Liver (tissue), 9 donors: ENCODE results near the gene CARMIL1. TPM values are rescaled to one million over a fixed set of nuclear protein-coding genes. Genes with fewer than 3 reads are reported as not detected.

ENCODE experiments used
- DNase-seq: peaks from one replicate; pipeline ENCODE4 v3.0.0-alpha.2; 2017; ENCODE audit warnings: low spot score
- H3K27ac ChIP-seq, 2 donors: one replicate each; pipeline ENCODE4 v1.7.0; 2013; ENCODE audit warnings: inconsistent platforms in 2 of 2, low read length in 2 of 2, control low read depth in 1 of 2, low read depth in 1 of 2, mild to moderate bottlenecking in 1 of 2
- H3K27me3 ChIP-seq, 4 donors: one replicate each; pipeline versions ENCODE4 v1.6.1 to v1.7.0; 2013; ENCODE audit warnings: low read length in 3 of 4, inconsistent platforms in 1 of 4, mild to moderate bottlenecking in 1 of 4, moderate library complexity in 1 of 4; ENCODE audit not compliant: control insufficient read depth in 4 of 4, insufficient read depth in 4 of 4
- H3K36me3 ChIP-seq, 4 donors: one replicate each; pipeline versions ENCODE4 v1.6.1 to v1.7.0; 2013; ENCODE audit warnings: low read length in 3 of 4, mild to moderate bottlenecking in 3 of 4, low read depth in 1 of 4, moderate library complexity in 1 of 4; ENCODE audit not compliant: control insufficient read depth in 4 of 4, insufficient read depth in 3 of 4
- H3K4me1 ChIP-seq, 4 donors: one replicate each; pipeline versions ENCODE4 v1.6.1 to v1.7.0; 2013; ENCODE audit warnings: low read length in 3 of 4, mild to moderate bottlenecking in 3 of 4, moderate library complexity in 1 of 4; ENCODE audit not compliant: control insufficient read depth in 4 of 4, insufficient read depth in 4 of 4
- H3K4me3 ChIP-seq, 3 donors: one replicate each; pipeline versions ENCODE4 v1.6.1 to v1.7.0; 2013; ENCODE audit warnings: low read length in 3 of 3, control low read depth in 1 of 3, low read depth in 1 of 3, mild to moderate bottlenecking in 1 of 3
- H3K9ac ChIP-seq, 2 donors: one replicate each; pipeline ENCODE4 v1.7.0; 2013; ENCODE audit warnings: low read length in 2 of 2, mild to moderate bottlenecking in 2 of 2, moderate library complexity in 2 of 2, control low read depth in 1 of 2, low read depth in 1 of 2
- H3K9me3 ChIP-seq, 4 donors: one replicate each; pipeline versions ENCODE4 v1.6.1 to v1.7.0; 2013; ENCODE audit warnings: low read length in 3 of 4; ENCODE audit not compliant: control insufficient read depth in 4 of 4
- CTCF ChIP-seq: fragments of 150-350 bp; IDR thresholded peaks from 2 replicates; pipeline ENCODE4 v1.5.1; 2017; ENCODE audit warnings: improper control_type of control experiment, low read depth, low read length; ENCODE audit not compliant: missing input control
- EGR1 ChIP-seq, 2 donors: IDR thresholded peaks; 2 replicates each; pipeline ENCODE4 v1.6.1; 2016 to 2018; ENCODE audit warnings: antibody characterized with exemption in 2 of 2, low read depth in 2 of 2
- FOXA2 ChIP-seq: IDR thresholded peaks from 2 replicates; pipeline ENCODE4 v1.6.1; 2016; ENCODE audit warnings: antibody characterized with exemption
- GABPA ChIP-seq, 2 donors: IDR thresholded peaks in 1 of 2; conservative IDR thresholded peaks in 1 of 2; 2 replicates each; pipeline ENCODE4 v1.6.1; 2016; ENCODE audit warnings: antibody characterized with exemption in 2 of 2, mild to moderate bottlenecking in 1 of 2, moderate library complexity in 1 of 2
- HNF4A ChIP-seq, 2 donors: conservative IDR thresholded peaks; 2 replicates each; pipeline ENCODE4 v1.6.1; 2016; ENCODE audit warnings: antibody characterized with exemption in 2 of 2, mild to moderate bottlenecking in 2 of 2
- HNF4G ChIP-seq: IDR thresholded peaks from 2 replicates; pipeline ENCODE4 v1.6.1; 2016; ENCODE audit warnings: antibody characterized with exemption
- NR2F2 ChIP-seq: IDR thresholded peaks from 2 replicates; pipeline ENCODE4 v1.6.1; 2016; ENCODE audit warnings: antibody characterized with exemption
- RAD21 ChIP-seq, 2 donors: IDR thresholded peaks; 2 replicates each; pipeline ENCODE4 v1.6.1; 2016; ENCODE audit warnings: antibody characterized with exemption in 2 of 2, mild to moderate bottlenecking in 2 of 2
- RXRA ChIP-seq, 2 donors: IDR thresholded peaks; 2 replicates each; pipeline ENCODE4 v1.6.1; 2017 to 2018; ENCODE audit warnings: antibody characterized with exemption in 2 of 2, mild to moderate bottlenecking in 1 of 2
- TAF1 ChIP-seq: conservative IDR thresholded peaks from 2 replicates; pipeline ENCODE4 v1.6.1; 2016; ENCODE audit warnings: antibody characterized with exemption, mild to moderate bottlenecking
- YY1 ChIP-seq: IDR thresholded peaks from 2 replicates; pipeline ENCODE4 v1.6.1; 2016; ENCODE audit warnings: antibody characterized with exemption, mild to moderate bottlenecking
- WGBS: extraction: QIAGEN DNeasy Blood & Tissue Kit; methylation state at CpG from one replicate; pipeline ENCODE4 v1.1.7; 2013; 5-methylcytosine and 5-hydroxymethylcytosine counted together
- polyA plus RNA-seq, 2 donors: library from polyadenylated mRNA; stranded (reverse) in 1 of 2; unstranded in 1 of 2; fragments of 200-250 nt in 1 of 2; fragments of >200 nt in 1 of 2; fragmentation: Nextera tagmentation in 1 of 2; extraction: Ambion mirVana in 1 of 2; gene quantifications; one replicate each; pipeline versions ENCODE4 v1.2.1 to v1.2.3, GENCODE V29; 2013 to 2015
- total RNA-seq, 2 donors: library from RNA; depleted of rRNA; stranded (reverse); fragments of >200 nt; gene quantifications; one replicate each; pipeline ENCODE4 v1.2.3, GENCODE V29; 2014
- TF ChIP-seq, protein P1 (sequence below): IDR thresholded peaks from 2 replicates; pipeline ENCODE4 v1.6.1; 2016; ENCODE audit warnings: antibody characterized with exemption
- TF ChIP-seq, protein P2 (sequence below): IDR thresholded peaks from 2 replicates; pipeline ENCODE4 v1.6.1; 2016; ENCODE audit warnings: antibody characterized with exemption
- TF ChIP-seq, protein P3 (sequence below): IDR thresholded peaks from 2 replicates; pipeline ENCODE4 v1.6.1; 2016; ENCODE audit warnings: antibody characterized with exemption, mild to moderate bottlenecking
- donor health status: healthy.
- donor health status: healthy.
- donor health status: healthy.
- donor health status: healthy.
- donor health status: healthy.

The CARMIL1 gene
- total and polyA plus RNA-seq, 4 donors = 1.4 to 9.5 (median 3.5) TPM

- Histone ChIP-seq H3K27ac (no peak overlapping the region), H3K4me1 (peaks cover 0 to 6% (median 1%) of the 10 kb centered on the region in 4 donors), H3K9ac (no peak overlapping the region), H3K9me3 (no peaks in the 10 kb centered on the region), H3K36me3 (no peaks in the 10 kb centered on the region), H3K4me3 (no peak overlapping the region), H3K27me3 (no peaks in the 10 kb centered on the region)
- 56% methylated on average over 1 of the region's 1 CpG for WGBS
- TF ChIP-seq CTCF (no peak), NR2F2 (no peak), RXRA (IDR thresholded peaks at IDR 0.05) (no peak), YY1 (no peak), HNF4G (no peak), RAD21 (IDR thresholded peaks at IDR 0.05) (no peak), HNF4A (conservative IDR thresholded peaks at IDR 0.05) (no peak), GABPA (IDR thresholded peaks at IDR 0.05 in 1 of 2, conservative IDR thresholded peaks at IDR 0.05 in 1 of 2) (no peak), EGR1 (IDR thresholded peaks at IDR 0.05; ENCODE audit: low read depth in 2 of 2) (no peak), FOXA2 (no peak), TAF1 (no peak)
- TF ChIP-seq, protein P1, sequence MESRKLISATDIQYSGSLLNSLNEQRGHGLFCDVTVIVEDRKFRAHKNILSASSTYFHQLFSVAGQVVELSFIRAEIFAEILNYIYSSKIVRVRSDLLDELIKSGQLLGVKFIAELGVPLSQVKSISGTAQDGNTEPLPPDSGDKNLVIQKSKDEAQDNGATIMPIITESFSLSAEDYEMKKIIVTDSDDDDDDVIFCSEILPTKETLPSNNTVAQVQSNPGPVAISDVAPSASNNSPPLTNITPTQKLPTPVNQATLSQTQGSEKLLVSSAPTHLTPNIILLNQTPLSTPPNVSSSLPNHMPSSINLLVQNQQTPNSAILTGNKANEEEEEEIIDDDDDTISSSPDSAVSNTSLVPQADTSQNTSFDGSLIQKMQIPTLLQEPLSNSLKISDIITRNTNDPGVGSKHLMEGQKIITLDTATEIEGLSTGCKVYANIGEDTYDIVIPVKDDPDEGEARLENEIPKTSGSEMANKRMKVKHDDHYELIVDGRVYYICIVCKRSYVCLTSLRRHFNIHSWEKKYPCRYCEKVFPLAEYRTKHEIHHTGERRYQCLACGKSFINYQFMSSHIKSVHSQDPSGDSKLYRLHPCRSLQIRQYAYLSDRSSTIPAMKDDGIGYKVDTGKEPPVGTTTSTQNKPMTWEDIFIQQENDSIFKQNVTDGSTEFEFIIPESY = no peak
- TF ChIP-seq, protein P2, sequence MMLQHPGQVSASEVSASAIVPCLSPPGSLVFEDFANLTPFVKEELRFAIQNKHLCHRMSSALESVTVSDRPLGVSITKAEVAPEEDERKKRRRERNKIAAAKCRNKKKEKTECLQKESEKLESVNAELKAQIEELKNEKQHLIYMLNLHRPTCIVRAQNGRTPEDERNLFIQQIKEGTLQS = no peak
- TF ChIP-seq, protein P3, sequence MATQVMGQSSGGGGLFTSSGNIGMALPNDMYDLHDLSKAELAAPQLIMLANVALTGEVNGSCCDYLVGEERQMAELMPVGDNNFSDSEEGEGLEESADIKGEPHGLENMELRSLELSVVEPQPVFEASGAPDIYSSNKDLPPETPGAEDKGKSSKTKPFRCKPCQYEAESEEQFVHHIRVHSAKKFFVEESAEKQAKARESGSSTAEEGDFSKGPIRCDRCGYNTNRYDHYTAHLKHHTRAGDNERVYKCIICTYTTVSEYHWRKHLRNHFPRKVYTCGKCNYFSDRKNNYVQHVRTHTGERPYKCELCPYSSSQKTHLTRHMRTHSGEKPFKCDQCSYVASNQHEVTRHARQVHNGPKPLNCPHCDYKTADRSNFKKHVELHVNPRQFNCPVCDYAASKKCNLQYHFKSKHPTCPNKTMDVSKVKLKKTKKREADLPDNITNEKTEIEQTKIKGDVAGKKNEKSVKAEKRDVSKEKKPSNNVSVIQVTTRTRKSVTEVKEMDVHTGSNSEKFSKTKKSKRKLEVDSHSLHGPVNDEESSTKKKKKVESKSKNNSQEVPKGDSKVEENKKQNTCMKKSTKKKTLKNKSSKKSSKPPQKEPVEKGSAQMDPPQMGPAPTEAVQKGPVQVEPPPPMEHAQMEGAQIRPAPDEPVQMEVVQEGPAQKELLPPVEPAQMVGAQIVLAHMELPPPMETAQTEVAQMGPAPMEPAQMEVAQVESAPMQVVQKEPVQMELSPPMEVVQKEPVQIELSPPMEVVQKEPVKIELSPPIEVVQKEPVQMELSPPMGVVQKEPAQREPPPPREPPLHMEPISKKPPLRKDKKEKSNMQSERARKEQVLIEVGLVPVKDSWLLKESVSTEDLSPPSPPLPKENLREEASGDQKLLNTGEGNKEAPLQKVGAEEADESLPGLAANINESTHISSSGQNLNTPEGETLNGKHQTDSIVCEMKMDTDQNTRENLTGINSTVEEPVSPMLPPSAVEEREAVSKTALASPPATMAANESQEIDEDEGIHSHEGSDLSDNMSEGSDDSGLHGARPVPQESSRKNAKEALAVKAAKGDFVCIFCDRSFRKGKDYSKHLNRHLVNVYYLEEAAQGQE = no peak
- DNase-seq = no peak
These were observed 135.0 kb downstream of the CARMIL1 start for GRCh38 chr6:25414168-25414567.

GRCh38 chr6:25414755-25415154 is 135.6 kb downstream of the CARMIL1 start:
- no peaks in the 10 kb centered on the region for H3K27me3 ChIP-seq
- no peak overlapping the region for H3K9ac ChIP-seq
- H3K36me3 ChIP-seq = no peaks in the 10 kb centered on the region
- TF ChIP-seq HNF4A (conservative IDR thresholded peaks at IDR 0.05) = no peak
- TF ChIP-seq CTCF = no peak
- TF ChIP-seq, protein P1 = no peak
- no peak for TF ChIP-seq NR2F2
- TF ChIP-seq, protein P2 = no peak
- TF ChIP-seq, protein P3 = no peak
- TF ChIP-seq EGR1 (IDR thresholded peaks at IDR 0.05; ENCODE audit: low read depth in 2 of 2) = no peak
- no peak overlapping the region for H3K27ac ChIP-seq
- H3K4me3 ChIP-seq = no peak overlapping the region
- H3K4me1 ChIP-seq = peaks cover 0 to 6% (median 1%) of the 10 kb centered on the region in 4 donors
- no peak for DNase-seq
- H3K9me3 ChIP-seq = no peaks in the 10 kb centered on the region
